Left lung (tissue), 10 donors: ENCODE measurements around the gene RNF213. TPM values are rescaled to one million over a fixed set of nuclear protein-coding genes. Genes with fewer than 3 reads are reported as not detected.
A peak's percentile ranks its signal among the peaks of the same experiment; 100 is the strongest.
"Not testable (repeated sequence)": the region's sequence is repeated elsewhere in the genome, so short reads cannot be mapped to it uniquely, and the experiment has no call there.

ENCODE experiments used
- ATAC-seq: fragments of 200-7000 bp; cut with Tn5 transposase; one replicate; pipeline ENCODE4 v1.9.1; 2020; ENCODE audit warnings: moderate library complexity
- DNase-seq, 4 donors: peaks; one replicate each; pipeline ENCODE4 v3.0.0-alpha.2; 2013 to 2020
- H3K27ac ChIP-seq, 2 donors: fragments of 200-600 bp; sonication (generic) in 1 of 2; one replicate each; pipeline versions ENCODE4 v1.5.0 to v1.8.0; 2020 to 2021
- H3K27me3 ChIP-seq, 2 donors: fragments of 200-600 bp; sonication (generic) in 1 of 2; one replicate each; pipeline versions ENCODE4 v1.5.0 to v1.8.0; 2020 to 2021
- H3K36me3 ChIP-seq, 2 donors: fragments of 200-600 bp; sonication (generic) in 1 of 2; one replicate each; pipeline versions ENCODE4 v1.5.0 to v1.8.0; 2020 to 2021
- H3K4me1 ChIP-seq, 2 donors: fragments of 200-600 bp; one replicate each; pipeline ENCODE4 v1.8.0; 2021
- H3K4me3 ChIP-seq, 2 donors: fragments of 200-600 bp; sonication (generic) in 1 of 2; one replicate each; pipeline versions ENCODE4 v1.5.0 to v1.8.0; 2020 to 2021; ENCODE audit warnings: mild to moderate bottlenecking in 1 of 2
- H3K9me3 ChIP-seq, 2 donors: fragments of 200-600 bp; sonication (generic) in 1 of 2; one replicate each; pipeline versions ENCODE4 v1.5.0 to v1.8.0; 2020 to 2021
- intact Hi-C, 2 donors: fragments of 100-400 bp; cut with DNase I; formaldehyde crosslinking; loops; one replicate each; pipeline versions ENCODE4 v1.11.2 to v1.14.2; 2022
- polyA plus RNA-seq, 6 donors: library from polyadenylated mRNA; unstranded; fragments of 120-200 nt; gene quantifications; one replicate each; pipeline ENCODE4 v1.2.1, GENCODE V29; 2013; ENCODE audit not compliant: insufficient read length in 6 of 6
- total RNA-seq, 2 donors: library from RNA; stranded (reverse); fragmentation: NEBNext Ultra II Directional; extraction: Animal tissue kit (Norgen Biotek cat#: 25700); gene quantifications; one replicate each; pipeline ENCODE4 v1.2.1, GENCODE V29; 2021
- TF ChIP-seq, protein P1 (sequence below), 2 donors: fragments of 200-600 bp; sonication (generic) in 1 of 2; IDR thresholded peaks; one replicate each; pipeline versions ENCODE4 v1.5.0 to v1.8.0; 2021; ENCODE audit warnings: antibody characterized with exemption in 2 of 2
- donor health status: DM: no; HTN: yes; CAD: no.
- donor health status: DM: no; HTN: no; CAD: no.

The RNF213 gene
- total and polyA plus RNA-seq, 8 donors: 89.0 to 264 (median 103) TPM

DNA sequence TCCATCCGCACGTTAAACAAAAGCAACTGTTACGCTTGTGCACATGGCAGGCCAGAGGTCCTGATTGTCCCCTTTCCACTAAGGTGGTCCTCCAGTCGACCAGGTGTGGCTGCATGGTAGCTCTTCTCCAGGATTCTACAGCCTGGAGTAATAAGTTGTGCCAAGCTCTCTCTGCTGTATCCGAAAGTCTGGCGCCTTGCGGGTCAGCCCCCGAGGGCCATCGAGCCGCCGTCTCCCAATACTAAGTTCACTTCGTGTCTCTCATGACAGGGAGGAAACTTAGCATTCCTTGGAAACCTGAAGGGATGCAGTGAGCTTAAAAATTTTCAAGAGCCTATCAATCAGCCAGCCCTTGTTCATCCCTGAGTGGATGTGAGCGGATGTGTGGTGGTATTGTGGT, 149.0 kb downstream of the RNF213 start:
- DNase-seq: no peak
- Histone ChIP-seq H3K4me1 (peaks cover 2 to 19% of the 10 kb centered on the region in 2 donors), H3K27me3 (peaks cover 0 to 19% of the 10 kb centered on the region in 2 donors), H3K27ac (no peak overlapping the region), H3K4me3 (no peak overlapping the region), H3K36me3 (no peaks in the 10 kb centered on the region), H3K9me3 (no peaks in the 10 kb centered on the region)
- no peak for ATAC-seq
- TF ChIP-seq, protein P1, sequence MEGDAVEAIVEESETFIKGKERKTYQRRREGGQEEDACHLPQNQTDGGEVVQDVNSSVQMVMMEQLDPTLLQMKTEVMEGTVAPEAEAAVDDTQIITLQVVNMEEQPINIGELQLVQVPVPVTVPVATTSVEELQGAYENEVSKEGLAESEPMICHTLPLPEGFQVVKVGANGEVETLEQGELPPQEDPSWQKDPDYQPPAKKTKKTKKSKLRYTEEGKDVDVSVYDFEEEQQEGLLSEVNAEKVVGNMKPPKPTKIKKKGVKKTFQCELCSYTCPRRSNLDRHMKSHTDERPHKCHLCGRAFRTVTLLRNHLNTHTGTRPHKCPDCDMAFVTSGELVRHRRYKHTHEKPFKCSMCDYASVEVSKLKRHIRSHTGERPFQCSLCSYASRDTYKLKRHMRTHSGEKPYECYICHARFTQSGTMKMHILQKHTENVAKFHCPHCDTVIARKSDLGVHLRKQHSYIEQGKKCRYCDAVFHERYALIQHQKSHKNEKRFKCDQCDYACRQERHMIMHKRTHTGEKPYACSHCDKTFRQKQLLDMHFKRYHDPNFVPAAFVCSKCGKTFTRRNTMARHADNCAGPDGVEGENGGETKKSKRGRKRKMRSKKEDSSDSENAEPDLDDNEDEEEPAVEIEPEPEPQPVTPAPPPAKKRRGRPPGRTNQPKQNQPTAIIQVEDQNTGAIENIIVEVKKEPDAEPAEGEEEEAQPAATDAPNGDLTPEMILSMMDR (IDR thresholded peaks at IDR 0.05): no peak
- intact Hi-C loops: no loop called here

DNA sequence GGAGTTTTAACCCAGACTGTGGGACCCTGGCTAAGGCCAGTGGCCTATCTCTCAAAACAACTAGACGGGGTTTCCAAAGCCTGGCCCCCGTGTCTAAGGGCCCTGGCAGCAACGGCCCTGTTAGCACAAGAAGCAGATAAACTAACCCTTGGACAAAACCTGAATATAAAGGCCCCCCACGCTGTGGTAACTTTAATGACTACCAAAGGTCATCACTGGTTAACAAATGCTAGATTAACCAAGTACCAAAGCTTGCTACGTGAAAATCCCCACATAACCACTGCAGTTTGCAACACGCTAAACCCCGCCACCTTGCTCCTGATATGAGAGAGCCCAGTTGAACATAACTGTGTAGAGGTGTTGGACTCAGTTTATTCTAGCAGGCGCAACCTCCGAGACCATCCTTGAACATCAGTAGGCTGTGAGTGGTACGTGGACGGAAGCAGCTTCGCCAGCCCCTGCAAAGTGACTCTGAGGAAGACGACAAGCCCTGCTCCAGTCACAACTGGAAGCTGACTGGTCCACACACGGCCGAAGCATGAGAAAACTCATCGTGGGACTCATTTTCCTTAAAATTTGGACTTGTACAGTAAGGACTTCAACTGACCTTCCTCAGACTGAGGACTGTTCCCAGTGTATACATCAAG, 149.9 kb downstream of the RNF213 start:
- ATAC-seq, H3K27ac ChIP-seq, H3K4me3 ChIP-seq, H3K36me3 ChIP-seq, intact Hi-C loops, H3K9me3 ChIP-seq, DNase-seq: not testable (repeated sequence)
- peaks cover 0 to 22% of the 10 kb centered on the region in 2 donors for H3K27me3 ChIP-seq
- peaks cover 2 to 23% of the 10 kb centered on the region in 2 donors for H3K4me1 ChIP-seq

DNA sequence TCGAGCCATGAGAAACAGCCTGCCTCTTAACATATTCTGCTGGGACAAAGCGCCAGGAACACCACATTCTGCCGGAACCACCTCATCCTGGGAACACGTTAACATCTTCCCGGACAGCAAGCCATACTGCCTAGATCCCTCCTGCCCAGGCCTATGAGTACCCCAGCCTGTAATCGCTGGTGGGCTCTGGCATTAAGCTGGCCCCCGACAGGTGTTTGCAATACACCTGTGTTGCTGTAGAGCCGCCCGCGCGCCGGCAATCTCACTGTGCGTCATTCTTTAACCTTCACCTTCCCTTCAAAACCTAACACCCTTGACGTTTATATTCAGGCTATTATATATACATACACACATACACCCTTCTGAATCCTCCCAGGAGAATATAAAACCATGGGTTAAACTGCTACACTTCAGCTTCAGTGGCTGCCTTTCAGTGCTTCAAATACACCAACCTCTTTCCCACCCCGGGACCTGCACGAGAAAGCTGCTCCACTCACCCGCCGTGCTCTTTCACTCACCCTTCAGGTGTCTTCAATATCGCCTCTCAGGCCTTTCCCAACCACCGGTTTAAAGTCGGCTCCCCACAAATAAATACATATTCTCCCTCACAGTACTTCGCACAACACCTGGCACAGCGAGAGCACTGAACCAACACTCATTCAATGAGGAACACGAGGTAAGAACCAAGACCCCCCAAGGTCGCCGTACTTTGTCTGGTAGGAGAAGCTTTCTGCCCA, 153.3 kb downstream of the RNF213 start:
- no peak for ATAC-seq
- Histone ChIP-seq H3K27ac (peak overlapping the region in 1 of 2 donors; percentile 96), H3K36me3 (peaks cover 0 to 12% of the 10 kb centered on the region in 2 donors), H3K27me3 (peaks cover 0 to 16% of the 10 kb centered on the region in 2 donors), H3K9me3 (no peaks in the 10 kb centered on the region), H3K4me3 (peak overlapping the region; percentile 93 to 96), H3K4me1 (peaks cover 8 to 38% of the 10 kb centered on the region in 2 donors)
- intact Hi-C loops: no loop called here
- DNase-seq: no peak
- TF ChIP-seq, protein P1 (IDR thresholded peaks at IDR 0.05): no peak

DNA sequence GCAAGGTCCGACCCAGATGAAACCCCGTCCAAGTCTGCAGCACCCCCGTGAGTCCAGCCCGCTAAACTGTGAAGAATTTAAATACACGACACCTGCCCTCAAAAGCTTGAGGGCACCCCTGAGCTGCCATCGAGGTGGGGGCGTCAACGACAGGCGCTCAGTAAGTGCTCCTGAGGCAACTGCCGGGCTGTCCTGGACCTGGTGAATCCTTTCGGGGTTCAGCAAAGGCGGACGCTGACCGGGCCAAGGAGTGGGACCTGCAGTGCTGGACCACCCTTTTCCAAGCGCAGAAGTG, 153.8 kb downstream of the RNF213 start:
- H3K4me3 ChIP-seq: peak overlapping the region; percentile 93 to 96
- DNase-seq (peak in 1 of 4 donors; percentile 31), ATAC-seq (no peak)
- intact Hi-C loops: no loop called here
- peak overlapping the region in 1 of 2 donors; percentile 96 for H3K27ac ChIP-seq
- peaks cover 8 to 38% of the 10 kb centered on the region in 2 donors for H3K4me1 ChIP-seq
- TF ChIP-seq, protein P1 (IDR thresholded peaks at IDR 0.05): no peak
- H3K27me3 ChIP-seq: peaks cover 0 to 15% of the 10 kb centered on the region in 2 donors
- H3K36me3 ChIP-seq: peaks cover 0 to 16% of the 10 kb centered on the region in 2 donors
- no peaks in the 10 kb centered on the region for H3K9me3 ChIP-seq

DNA sequence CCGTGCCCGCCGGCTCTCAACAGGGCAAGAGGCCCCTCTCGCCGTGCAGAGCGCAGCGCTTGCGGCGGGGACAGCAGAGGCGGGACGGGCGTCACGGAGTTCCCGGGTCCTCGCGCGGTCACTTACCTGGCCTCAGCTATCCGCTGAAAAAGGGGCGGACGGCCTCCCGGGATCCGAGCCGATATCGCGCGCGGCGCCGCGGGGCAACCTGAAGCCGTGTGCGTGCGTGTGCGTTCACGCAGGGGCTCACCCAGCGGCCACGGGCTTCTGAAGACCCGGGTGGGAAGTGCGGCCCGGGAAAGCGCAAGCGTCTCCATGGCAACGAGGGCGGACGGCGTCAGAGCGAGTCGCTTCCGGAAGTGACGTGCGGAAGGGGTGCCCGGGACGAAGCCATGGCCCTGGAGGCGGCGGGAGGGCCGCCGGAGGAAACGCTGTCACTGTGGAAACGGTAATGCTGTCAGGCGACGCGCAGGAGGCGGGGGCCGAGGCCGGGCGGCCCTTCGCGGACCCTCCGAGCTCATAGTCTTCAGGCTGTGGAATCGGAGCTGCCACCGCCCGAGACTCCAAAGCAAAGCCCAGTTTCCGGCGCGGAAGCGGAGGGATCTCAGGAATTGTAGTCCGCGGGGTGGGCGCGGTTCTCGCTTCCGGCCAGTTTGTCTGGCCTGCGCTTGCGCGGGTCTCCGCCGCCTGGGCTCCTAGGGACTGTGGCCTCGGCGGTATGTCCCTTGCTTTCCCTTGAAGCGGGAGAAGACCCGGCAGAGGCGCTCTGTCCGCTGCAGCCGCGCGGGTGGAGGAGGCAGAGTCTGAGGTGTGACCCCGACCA, 154.4 kb downstream of the RNF213 start, which contains the start of gene ENDOV:
TSS of gene ENDOV (plus strand) at position 365 of the 823 bp plus-strand sequence. CDS start at position 393, 28 bp downstream.
- TF ChIP-seq, protein P1 (IDR thresholded peaks at IDR 0.05): no peak
- ATAC-seq (peak; percentile 96), DNase-seq (peak; percentile 96 to 99 (median 98))
- Histone ChIP-seq H3K4me1 (peaks cover 8 to 38% of the 10 kb centered on the region in 2 donors), H3K4me3 (peak within 1 kb of the TSS; percentile 93 to 96), H3K36me3 (peaks cover 0 to 20% of the 10 kb centered on the region in 2 donors), H3K9me3 (no peaks in the 10 kb centered on the region), H3K27me3 (peaks cover 0 to 15% of the 10 kb centered on the region in 2 donors), H3K27ac (peak within 1 kb of the TSS; percentile 96 to 98)
- intact Hi-C loops: no loop called here
